ENCODE results near the gene NF1.

GRCh38 chr17:31415640-31416502 is 321.1 kb downstream of the NF1 start:
- TF ChIP-seq CTCF (IDR thresholded peaks at IDR 0.05; ENCODE audit: low read length) (no peak), EZH2 (optimal IDR thresholded peaks at IDR 0.05; ENCODE audit: low read depth, low read length) (no peak), EZH2phosphoT487 (IDR thresholded peaks at IDR 0.05; ENCODE audit: low read length) (no peak)
